Raji (cell line): ENCODE data around the gene JOSD2.

Experiments
- POLR2A ChIP-seq: IDR thresholded peaks from 2 replicates; pipeline ENCODE4 v1.6.1; 2011; ENCODE audit warnings: low read depth, low read length, control low read depth; ENCODE audit not compliant: insufficient read depth

The JOSD2 gene

GRCh38 chr19:50520822-50521465 is 10.0 kb upstream of the JOSD2 start:
- TF ChIP-seq POLR2A: no peak

- no peak for TF ChIP-seq POLR2A
These were observed 8.1 kb upstream of the JOSD2 start for GRCh38 chr19:50519006-50519575.

- TF ChIP-seq POLR2A: no peak
These were observed 7.4 kb upstream of the JOSD2 start for GRCh38 chr19:50518091-50519005.

- no peak for TF ChIP-seq POLR2A
These were observed 6.7 kb upstream of the JOSD2 start for GRCh38 chr19:50517704-50518075.

GRCh38 chr19:50516964-50517703 is 6.1 kb upstream of the JOSD2 start:
- no peak for TF ChIP-seq POLR2A

- TF ChIP-seq POLR2A: no peak
These were observed 5.5 kb upstream of the JOSD2 start for GRCh38 chr19:50516456-50516855.

GRCh38 chr19:50515168-50515561 is 4.2 kb upstream of the JOSD2 start:
- TF ChIP-seq POLR2A: no peak

- no peak for TF ChIP-seq POLR2A
These were observed 3.6 kb upstream of the JOSD2 start for GRCh38 chr19:50514346-50515167.

GRCh38 chr19:50513746-50514345 is 2.9 kb upstream of the JOSD2 start, which contains the start of gene ASPDH:
Gene ASPDH (minus strand): TSS chr19:50513913. CDS start chr19:50513823, 90 bp downstream.
- no peak for TF ChIP-seq POLR2A

- no peak for TF ChIP-seq POLR2A
These were observed 2.2 kb upstream of the JOSD2 start for GRCh38 chr19:50512999-50513745.

- no peak for TF ChIP-seq POLR2A
These were observed 1.4 kb upstream of the JOSD2 start for GRCh38 chr19:50512112-50512998.

- TF ChIP-seq POLR2A: no peak
These were observed 307 bp downstream of the JOSD2 start for GRCh38 chr19:50510700-50511068.

- no peak for TF ChIP-seq POLR2A
These were observed 795 bp downstream of the JOSD2 start for GRCh38 chr19:50510121-50510670.

GRCh38 chr19:50509366-50509765 is 1.6 kb downstream of the JOSD2 start:
- no peak for TF ChIP-seq POLR2A
